ENCODE measurements around the gene EML1.

EML1 gene

DNA sequence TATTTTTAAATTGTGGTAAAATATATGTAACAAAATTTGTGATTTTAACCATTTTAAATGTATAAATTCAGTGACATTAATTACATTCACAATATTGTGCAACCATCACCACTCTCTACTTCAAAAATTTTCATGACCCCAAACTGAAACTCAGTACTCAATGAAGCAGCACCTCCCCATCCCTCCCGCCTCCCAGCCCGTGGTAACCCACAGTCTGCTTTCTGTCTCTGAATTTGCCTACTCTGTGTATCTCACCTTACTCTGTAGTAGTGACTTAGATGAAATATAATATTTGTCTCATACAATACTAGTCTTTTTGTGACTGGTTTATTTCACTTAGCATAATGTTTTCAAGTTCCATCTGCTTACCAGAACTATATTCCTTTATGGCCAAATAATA, 36.2 kb downstream of the EML1 start:
- DNase-seq (ENCODE audit: low read depth) = no peak

DNA sequence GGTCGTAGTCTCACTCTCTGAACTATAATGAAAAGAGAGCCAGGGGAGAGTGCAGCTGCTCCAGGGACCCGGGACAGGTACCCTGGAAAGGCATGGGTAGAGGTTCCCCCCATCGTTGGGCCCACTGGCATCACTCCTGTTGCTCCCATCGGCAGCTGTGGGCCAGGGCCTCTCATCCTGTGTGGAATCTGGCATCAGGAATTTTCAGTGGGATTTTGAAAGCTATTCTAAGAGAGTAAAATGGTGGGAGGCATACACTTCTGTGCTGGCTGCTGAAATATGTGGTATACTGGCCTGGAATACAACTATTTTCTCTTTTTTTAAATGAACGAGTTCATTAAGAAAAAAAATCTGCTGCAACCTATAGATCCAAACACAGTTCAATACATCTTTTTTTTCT, 38.1 kb downstream of the EML1 start:
- DNase-seq (ENCODE audit: low read depth) = no peak

DNA sequence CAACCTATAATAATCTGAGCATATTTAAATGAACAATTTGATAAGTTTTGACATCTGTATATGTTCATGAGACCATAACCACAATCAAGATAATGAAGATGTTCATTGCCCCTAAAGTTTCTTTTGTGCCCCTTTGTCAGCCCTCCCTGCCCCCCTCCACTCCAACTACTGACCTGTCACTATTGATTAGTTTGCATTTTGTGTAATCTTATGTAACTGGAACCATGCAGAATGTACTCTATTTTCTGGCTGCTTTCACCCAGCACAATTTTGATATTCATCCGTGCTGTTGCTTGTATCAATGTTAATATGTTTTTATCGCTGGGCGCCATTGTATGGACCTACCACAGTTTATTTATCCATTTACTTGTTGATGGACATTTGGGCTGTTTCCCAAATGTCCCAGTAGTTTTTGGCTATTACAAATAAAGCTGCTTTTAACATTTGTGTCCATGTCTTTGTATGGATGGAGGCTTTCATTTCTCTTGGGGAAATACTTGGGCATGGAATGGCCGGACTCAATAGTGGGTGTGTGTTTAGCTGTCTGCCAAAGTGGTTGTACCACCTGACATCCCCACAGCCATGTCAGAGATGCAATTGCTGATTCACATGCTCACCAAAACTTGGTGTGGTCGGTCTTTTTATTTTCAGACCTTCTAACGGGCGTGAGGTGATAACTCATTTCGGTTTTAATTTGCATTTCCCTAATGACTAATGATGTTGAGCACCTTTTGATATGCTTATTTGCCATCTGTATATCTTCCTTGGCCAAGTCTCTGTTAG, 38.9 kb downstream of the EML1 start:
- DNase-seq (ENCODE audit: low read depth) = no peak

DNA sequence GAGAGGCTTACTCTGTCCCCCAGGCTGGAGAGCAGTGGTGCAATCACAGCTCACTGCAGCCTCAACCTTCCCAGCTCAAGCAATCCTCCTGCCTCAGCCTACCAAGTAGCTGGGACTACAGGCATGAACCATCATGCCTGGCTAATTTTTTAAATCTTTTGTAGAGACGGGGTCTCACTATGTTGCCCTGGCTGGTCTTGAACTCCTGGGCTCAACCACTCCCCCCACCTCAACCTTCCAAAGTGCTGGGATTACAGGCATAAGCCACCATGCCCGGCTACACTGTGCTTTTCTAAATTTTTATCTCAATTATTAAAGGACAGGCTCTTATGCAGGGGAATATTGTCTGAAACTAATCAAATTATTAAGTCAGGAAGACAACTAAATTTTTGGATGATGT, 44.6 kb downstream of the EML1 start:
- DNase-seq (ENCODE audit: low read depth) = no peak

DNA sequence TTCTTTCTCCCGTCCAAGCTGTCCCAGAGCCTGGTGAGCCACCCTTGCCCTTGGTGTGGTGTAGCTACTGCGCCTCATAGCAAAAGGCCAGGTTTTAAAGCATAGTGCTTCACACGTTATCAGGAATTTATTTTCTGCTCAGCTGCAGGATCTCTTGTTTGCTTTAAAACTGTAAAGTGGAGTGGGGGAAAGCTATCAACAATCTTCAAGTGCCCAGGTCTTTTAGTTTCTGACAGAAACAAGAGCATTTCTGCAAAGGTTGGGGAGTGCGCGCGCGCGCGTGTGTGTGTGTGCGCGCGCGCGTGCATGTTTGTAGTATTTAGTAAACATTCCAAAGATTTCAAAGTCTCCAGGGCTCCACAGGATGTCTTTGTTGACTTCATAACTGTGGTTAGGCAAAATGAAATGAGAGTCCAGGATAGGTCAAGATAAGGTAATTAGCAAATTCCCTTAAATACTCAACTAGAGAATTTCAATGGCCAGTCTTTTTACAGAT, 45.5 kb downstream of the EML1 start:
- DNase-seq (ENCODE audit: low read depth) = no peak

DNA sequence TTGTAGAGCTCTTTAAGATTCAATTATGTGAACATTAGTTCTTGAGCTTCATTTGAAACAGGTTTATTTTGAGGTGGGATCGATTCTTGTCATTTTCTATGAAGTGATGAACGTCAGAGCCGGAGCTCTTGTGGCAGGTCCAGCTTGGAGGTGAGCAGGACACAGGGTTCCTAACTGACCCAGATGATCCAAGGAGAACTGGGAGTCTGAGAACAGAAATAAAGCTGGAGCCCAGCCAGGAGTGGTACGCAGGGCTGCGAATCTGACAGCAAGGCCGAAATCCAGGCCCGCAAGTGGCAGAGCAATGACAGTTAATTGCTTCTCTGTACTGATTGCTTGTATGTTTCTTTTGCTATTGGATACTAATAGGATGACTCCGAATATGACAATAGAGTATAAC, 46.5 kb downstream of the EML1 start:
- no peak for DNase-seq (ENCODE audit: low read depth)

DNA sequence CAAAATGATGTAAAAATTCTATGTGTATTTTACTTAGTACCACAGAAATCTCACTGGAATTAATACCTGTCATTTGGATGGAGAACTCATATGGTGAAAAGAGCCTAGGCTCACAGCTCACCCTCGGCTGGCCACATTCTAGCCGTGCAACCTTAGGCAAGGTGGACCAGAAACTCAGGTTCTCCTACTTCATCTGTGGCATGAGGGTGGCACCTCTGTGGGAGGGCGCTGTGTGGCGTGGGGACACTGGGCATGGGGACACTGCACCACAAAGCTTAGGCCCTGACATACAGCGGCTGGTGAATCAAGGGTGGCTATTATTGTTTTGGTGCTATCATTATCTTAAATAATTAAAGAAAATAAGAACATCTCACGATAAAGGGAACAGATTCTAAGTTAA, 47.1 kb downstream of the EML1 start:
- DNase-seq (ENCODE audit: low read depth) = no peak

DNA sequence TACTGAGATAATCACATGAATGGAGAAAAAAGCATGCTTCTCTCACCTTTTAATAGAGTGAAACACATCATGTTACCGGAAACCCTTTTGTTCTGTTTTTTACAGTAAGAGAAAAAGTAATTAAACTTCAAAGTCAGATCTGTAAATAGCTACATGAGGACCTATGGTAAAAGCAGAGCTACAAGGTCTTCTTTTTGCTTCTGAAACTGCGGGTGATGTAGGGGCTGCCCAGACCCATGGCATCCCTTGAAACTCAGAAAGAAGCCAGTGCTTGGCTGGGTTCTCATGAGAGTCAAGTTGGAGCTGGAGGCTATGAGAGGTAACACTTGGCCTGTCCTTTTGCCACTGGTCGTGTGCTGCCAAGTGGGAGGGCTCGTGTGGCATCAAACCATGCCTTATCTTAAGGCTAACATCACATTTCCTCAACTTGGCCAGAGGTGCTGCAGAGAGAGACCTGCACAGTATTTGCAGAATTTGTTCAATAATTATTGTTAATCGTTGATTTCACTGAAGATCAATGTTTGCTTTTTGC, 47.6 kb downstream of the EML1 start:
- DNase-seq (ENCODE audit: low read depth) = no peak

DNA sequence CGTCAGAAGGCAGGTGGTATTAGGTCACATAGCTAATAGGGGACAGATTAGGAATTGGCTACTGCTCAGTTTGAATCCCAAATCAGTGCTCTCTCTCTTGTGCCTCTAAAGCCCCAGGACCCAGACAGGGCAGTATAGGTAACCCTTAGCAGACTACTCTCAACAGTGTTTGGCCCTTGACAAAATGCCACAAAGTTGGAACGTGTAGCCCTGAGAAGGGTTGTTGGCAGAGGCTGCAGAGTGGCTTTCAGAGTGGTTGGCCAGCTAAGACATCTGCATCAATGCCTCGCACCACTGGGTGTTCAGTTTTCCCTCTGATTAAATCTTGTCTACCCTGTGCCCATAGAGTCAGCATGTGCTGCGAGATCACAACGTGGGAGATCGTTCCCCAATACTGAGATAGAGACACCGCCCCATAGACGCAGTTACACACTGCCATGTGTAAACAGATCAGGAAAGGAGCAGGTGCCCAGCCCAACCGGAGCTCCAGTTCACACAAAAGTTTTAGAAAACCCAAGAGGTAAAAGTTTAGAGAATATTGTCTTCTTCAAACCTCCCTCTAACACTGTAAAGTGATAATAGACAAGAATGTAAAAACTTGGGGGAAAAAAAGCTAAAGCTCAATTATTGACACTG, 48.3 kb downstream of the EML1 start:
- no peak for DNase-seq (ENCODE audit: low read depth)

DNA sequence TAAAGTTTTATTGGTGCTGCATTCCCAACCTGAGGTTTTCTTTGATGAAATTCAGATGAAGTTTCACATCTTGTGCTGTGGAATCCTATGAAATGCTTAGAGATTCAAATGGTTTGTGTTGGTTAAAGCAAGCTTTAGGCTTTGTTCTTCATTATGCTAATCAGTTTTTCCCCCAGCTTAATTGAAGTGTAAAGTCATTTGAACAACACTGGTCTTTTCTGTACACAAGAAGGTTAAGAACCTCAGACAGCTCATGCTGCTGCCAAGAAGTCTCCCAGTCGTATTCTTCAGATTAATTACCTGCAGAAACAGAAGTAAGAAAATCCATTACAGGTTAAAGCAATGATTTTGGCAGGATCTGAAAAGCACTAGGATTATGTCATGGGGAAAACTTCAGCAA, 48.9 kb downstream of the EML1 start:
- no peak for DNase-seq (ENCODE audit: low read depth)

DNA sequence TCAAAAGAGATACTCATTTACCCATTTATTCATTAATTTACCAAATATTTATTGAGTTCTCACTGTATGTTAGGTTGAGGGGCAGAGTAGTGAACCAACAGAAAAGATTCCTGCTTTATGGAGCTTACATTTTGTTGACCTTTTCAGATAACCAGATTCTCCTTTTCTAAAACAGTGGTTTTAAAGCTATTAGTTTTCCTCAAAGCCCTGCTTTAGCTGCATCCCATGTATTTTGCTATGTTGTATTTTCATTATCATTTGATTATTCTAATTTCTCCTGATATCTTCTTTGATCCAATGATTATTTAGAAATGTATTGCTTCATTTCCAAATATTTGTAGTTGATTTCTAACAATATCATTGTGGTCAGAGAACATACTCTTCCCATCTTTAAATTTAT, 53.6 kb downstream of the EML1 start:
- DNase-seq (ENCODE audit: low read depth) = no peak

DNA sequence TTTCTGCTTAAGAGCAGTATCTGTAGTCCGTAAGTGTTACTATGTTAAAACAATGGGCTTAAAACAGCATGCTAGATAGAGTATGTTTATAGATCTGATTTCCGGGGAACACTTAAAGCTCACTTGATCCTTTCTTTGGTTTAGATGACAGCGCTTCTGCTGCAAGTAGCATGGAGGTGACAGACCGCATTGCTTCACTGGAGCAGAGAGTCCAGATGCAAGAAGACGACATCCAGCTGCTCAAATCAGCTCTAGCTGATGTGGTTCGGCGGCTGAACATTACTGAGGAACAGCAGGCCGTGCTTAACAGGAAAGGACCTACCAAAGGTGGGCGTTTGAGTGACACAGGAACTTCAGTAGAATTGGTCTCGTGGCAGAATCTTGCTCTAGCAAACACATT, 57.5 kb downstream of the EML1 start:
- DNase-seq (ENCODE audit: low read depth) = no peak

DNA sequence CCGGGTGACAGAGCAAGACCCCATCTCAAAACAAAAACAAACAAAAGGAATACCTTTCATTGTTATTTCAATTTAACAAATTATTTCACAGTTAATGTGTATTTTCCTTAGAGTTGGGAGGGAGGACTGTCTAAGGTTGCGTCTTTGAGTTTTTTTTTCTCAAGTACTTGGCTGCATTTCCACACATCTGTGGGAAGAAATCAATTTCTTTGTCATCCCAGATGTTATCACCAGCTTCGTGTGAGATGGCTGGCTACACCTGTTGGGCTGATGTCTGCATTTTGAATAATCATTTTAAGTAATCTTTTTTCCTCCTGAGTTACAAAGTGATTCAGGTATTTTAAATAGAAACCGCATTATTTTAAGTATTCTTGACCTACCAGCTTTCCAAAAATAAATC, 59.4 kb downstream of the EML1 start:
- no peak for DNase-seq (ENCODE audit: low read depth)

DNA sequence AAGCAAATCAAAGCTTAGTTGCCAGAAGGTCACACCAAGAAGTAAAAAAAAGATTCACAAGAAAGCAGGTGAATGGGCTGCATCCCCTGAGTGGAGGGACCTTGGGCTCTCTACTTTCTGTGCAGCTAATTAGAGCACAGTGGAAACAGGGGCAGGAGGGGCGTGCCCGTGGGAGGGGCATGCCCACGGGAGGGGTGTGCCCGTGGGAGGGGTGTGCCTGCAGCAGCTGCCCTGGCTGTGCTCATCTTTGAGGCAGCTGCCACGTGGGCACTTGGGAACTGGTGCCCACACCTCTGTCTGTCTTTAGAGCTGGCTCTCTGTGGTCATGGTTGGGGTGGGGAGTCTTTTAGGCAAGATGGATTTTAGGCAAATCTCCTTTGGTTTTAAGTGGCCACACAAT, 60.0 kb downstream of the EML1 start:
- DNase-seq (ENCODE audit: low read depth) = no peak

DNA sequence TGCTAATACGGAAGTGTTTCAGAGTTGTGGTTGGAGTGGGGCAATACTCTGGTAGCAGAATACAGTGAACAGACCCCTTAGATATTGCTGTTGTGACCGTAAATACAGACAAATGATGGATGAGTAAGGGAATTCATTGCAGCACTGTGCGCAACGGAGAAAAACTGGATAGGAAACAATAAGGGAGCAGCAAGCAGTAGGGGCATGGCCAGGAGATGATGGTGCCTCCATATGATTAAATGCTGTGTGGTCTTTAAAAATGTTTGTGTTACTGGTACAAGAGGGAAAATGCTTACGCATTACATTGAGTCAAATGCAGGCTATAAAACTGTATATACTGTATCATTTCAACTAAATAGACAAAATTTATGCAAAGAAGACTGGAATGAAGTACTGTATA, 61.6 kb downstream of the EML1 start:
- no peak for DNase-seq (ENCODE audit: low read depth)

DNA sequence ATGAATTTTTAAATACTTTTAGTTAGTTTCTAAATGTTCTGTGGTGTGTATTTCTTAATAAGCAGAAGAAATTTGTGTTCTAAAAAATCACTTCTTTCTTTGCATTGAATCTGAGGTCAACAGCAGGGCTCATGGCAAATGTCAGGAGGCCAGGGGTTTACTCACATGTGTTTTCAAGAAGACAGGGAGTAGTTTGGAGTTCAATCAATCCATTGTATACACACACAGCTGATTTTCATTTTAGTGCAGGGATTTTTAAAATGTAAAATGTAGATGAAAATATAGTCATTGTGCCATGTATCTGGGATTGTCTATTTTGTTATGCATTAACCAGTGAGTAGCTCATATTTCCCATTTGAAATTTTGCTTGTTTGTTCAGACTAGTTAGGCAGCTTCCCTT, 62.1 kb downstream of the EML1 start:
- no peak for DNase-seq (ENCODE audit: low read depth)

DNA sequence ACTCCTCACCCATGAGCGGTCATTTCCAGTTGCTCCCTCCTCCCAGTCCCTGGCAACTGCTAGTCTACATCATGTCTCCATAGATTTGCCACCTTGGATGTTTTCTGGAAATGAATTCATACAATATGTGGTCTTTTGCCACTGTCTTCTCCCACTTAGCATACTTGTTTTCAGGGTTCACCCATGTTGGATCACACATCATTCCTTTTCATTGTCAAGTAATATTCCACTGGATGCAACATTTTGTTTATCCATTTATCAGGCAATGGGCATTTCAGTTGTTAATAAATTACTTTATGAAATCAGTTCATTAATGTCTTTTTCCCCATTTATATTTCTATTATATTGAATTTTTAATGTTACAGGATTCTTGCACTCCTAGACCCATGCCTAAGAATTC, 64.3 kb downstream of the EML1 start:
- no peak for DNase-seq (ENCODE audit: low read depth)

DNA sequence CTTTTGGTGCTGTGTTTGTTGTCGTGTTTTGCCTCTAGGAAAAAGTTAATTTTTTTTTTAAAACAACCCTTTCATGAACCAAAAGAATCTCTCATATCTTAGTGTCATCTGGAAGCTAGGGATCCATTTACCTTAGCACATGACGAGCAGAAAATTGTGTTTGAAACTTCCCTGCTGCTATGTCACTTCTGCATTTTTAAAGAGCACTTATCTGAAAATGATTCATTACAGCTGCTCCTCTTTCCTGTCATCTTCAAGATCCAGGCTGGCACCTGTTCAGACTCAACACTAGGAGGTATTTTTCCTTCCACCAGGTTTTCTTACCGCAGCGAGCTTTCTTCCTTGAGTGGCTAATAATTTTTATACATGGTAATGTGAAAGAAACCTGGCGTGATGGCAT, 67.0 kb downstream of the EML1 start:
- DNase-seq (ENCODE audit: low read depth) = no peak

DNA sequence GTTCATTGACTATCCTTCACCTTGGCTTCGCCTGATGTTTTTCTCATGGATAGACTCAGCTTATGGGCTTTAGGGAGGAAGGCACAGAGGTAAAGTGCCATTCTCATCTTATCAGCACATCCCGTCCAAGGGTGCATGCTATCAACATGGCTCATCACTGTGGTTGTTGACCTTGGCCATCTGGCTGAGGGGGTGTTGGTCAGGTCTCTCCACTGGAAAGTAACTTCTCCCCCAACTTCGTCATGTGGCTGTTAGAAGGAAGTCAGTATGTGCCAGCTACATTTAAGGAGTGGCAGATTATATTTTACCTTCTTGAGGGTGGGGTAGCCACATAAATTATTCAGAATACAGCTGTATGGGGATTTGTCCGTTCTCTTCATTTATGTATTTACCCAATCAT, 68.9 kb downstream of the EML1 start:
- DNase-seq (ENCODE audit: low read depth) = no peak

DNA sequence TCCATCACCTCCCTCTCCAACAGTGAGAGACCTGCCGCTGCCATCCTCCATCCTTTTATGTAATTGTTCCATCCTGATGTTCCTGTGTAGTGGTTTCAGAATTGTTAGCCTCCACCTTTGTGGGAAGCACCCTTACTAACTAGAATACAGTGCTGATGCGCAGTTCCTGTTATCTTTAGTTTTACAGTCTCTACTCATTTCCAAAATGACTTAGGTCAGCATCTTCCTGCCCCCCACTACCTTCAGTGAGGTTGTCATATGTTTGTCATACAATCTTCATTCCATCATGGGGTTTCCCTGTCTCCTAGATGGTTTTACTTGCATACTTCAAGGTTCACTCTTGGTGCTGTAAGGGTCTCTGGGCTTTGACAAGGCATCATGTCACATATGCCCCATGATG, 69.8 kb downstream of the EML1 start:
- no peak for DNase-seq (ENCODE audit: low read depth)

DNA sequence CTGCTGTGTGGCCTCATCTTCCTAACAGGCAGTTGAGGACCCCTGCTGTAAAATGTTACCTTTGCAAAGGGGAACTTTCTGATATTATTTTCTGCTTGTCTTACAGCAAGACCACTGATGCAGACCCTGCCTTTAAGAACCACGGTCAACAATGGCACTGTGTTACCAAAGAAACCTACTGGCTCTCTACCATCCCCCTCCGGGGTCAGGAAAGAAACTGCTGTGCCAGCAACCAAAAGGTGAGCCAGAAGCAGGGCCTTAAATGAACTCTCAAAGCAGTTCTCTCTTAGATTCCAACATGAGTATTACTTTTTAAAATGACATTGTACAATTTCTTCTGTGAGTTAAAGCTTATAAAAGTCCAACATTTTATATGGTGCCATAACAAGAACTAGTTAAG, 72.2 kb downstream of the EML1 start:
- DNase-seq (ENCODE audit: low read depth) = no peak

DNA sequence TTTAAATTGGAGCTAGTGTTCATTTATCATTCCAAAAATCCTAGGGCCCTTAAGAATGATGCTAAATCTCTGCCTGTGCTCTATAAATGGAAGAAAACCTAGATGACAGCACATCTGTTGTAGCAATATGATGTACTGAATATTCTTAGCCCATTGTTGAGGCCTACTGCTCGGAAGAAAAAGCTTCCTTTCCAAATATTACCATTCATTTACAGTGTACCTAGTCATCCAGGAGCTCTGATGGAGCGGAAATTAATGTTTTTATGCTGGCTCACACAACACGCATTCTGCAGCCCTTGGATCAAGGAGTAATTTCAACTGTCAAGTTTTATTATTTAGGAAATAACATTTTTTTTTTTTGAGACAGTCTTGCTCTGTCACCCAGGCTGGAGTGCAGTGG, 77.4 kb downstream of the EML1 start:
- DNase-seq (ENCODE audit: low read depth) = no peak

DNA sequence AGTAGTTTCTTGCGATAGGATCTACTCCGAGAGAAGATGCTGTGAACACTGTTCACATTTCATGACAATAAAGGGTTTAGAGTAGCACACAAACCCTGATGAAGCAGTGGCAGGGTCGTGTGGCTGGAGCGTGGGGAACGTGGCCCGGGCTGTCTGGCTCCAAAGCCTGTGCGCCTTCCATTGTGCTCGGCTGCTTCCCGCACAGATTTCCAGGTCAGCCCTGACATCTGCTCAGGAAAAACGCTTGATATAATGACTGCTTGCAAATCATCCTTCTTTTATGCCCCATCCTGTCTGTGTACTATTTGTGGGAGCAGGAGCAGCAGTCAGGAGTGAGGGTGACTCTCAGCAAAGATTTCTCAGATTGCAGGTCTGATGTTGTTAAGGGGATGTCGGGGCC, 78.6 kb downstream of the EML1 start:
- DNase-seq (ENCODE audit: low read depth) = no peak
